ACHN (cell line): Measurements from ENCODE around the gene NECTIN3.

Source experiments
- DNase-seq: peaks from one replicate; pipeline ENCODE4 v3.0.0-alpha.2; 2015
- in situ Hi-C: cut with HindIII; loops from 2 replicates; pipeline ENCODE4 v1.10.0; 2017; ENCODE audit warnings: low sequenced_read_pairs, low pct_ligation_motif_present, low pct_unique_long_range_greater_than_20kb

NECTIN3 gene

DNA sequence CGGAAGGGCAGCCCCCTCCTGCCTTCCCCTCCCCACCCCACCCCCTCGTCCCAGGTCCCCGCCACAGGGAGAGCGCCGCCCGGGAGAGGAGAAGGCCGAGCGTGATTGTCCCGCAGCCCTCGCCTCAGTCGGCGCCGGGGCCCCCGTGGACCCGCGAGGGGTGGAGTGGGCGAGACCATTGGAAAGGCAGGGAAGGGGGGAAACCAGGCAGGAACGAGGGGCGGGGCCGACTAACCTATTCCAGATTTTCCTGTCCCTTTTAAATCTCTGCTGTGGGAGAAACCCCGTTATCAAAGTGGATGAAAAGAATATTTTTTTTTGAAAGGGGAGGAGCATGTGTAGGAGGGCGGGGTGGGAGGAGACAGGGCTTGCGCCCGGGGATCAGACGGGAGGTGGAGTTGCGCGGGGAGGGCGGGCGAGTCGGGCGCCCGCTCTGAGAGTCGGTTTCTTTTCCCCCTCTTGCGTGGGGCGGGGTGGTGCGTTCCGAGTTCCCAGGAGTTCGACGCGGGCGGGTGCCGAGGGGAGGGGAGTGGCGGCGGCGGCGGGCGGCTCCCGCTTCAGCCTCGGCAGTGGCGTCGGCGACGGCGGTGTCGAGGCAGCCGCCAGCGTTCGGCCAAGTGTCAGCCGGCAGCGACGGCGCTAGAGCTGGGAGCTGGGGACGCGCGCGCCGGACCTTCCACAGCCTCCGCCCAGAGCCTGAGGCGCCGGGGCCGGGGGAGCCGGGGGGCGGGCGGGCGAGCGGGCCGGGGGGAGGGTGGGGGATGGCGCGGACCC lies at the start of gene NECTIN3:
Gene NECTIN3, plus strand, starts transcription at position 560 of the 774 bp plus-strand sequence. Its CDS starts 202 bp downstream, at position 762.
- DNase-seq = peak; percentile 95
- in situ Hi-C loops = no loop called here

GRCh38 chr3:111027868-111028267 lies 43.7 kb upstream of the NECTIN3 start:
- DNase-seq = no peak
- in situ Hi-C loops = no loop called here

- in situ Hi-C loops = no loop called here
- no peak for DNase-seq
Observed at GRCh38 chr3:111031538-111031937, 40.1 kb upstream of the NECTIN3 start.

DNA sequence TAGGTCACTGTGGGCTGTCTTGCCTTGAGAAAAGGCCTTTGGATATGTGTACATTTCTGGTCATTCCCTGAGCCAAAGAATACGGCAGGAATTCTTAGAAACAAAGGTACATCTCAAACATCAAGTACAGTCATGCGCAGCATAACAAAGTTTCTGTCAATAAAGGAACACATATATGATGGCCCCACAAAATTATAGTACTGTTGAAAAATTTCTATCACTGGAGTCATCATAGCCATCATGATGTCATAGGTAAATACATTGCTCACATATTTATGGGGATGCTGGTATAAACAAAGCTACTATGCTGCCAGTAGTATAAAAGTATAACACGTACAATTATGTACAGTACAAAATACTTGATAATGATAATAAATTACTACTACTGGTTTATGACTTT lies 38.9 kb upstream of the NECTIN3 start:
- no peak for DNase-seq
- in situ Hi-C loops = no loop called here

GRCh38 chr3:111033470-111034050 lies 38.1 kb upstream of the NECTIN3 start:
- in situ Hi-C loops = no loop called here
- DNase-seq = no peak

DNA sequence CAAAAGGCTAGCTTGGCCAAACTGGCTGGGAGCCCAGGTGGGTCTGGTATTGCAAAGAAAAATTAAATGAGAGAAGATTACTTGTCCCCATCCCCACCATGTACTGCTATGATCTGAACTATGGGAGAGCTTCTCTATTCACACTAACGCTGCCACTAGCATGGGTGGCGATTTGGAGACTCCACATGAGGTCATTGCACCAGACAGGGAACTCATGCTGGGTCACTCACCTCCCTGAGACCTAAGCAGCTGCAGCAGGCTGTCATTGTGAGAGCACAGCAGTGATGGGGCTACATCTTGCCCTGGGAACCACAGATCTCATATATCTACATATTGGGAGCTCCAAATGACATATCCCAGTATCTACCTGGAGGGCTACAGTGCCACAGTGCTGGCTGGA lies 36.3 kb upstream of the NECTIN3 start:
- in situ Hi-C loops = no loop called here
- no peak for DNase-seq

DNA sequence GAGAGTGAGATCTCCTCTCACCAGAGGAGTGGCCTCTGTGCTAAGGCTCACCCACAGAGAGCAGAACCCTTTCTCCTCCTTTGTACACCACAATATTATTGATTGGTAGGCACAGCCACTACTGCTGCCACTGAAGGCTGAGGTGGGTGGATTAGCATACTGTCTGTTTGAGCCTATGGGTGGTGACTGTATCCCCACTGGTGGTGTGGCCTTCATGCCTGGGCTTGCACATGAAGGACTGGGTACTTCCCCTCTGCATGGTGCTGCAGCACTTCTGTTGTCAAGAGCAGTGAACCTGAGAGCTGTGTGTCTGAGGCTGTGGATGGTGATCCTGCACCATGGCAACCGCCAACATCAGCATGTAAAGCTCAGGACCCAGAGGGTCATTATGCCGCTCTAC lies 35.7 kb upstream of the NECTIN3 start:
- in situ Hi-C loops = no loop called here
- no peak for DNase-seq

DNA sequence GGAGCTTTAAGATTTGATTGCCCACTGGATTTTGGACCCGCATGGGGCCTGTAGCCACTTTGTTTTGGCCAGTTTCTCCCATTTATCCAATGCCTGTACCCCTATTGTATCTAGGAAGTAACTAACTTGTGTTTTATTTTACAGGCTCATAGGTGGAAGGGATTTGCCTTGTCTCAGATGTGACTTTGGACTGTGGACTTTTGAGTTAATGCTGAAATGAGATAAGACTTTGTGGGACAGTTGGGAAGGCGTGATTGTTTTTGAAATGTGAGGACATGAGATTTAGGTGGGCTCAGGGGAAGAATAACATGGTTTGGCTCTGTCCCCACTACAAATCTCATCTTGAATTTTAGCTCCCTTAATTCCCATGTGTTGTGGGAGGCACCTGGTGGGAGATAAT lies 30.7 kb upstream of the NECTIN3 start:
- no peak for DNase-seq
- in situ Hi-C loops = no loop called here

DNA sequence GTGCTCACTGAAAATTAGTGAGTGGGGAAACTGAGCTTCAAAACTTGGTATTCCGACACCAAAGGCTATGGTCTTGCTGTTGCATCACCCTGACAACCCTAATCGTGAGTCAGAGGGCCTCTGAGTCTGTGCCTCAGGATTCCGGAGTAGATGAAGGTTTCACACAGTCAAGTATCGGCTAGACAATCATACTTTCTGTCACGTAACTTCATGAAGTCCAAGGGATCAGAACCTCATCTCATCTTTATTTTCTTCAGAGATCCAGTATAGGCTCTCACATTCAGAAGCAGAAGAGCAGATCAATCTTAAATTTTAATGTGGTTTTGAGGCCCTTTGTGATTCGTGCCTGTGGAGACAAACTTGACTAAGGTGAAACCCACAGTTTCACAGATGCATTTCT lies 26.1 kb upstream of the NECTIN3 start:
- in situ Hi-C loops = no loop called here

GRCh38 chr3:111047042-111047441 lies 24.6 kb upstream of the NECTIN3 start:
- in situ Hi-C loops = no loop called here
- no peak for DNase-seq

More for the DNA sequence above, 26.1 kb upstream of the NECTIN3 start:
- DNase-seq = no peak

DNA sequence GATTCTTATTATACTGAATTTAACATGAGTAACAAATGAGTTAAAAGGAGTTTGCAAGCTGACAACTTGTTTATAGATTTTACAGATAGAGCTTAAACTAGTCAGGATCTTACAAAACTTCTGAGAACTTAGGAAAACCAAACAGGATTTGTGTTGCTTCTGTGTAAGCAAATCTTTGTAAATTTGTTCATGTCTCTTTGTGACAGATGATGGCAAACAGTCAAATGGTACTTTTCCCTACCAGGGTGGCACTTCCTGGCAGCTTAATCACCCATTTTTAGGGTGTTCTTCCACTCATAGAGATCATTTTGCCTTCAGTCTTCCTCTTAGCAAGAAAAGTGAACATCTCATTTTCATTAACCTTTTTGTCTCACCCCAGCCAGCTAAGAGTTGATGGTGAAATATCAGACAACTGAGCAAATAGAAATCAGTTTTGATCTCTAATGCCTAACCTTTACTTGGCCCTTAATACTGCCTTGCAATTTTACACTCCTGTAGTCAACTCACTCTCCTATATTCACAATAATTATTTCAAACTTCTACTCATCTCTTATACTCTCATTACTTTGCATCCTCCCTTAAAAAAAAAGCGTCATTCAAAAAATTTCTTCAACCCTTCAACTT lies 23.7 kb upstream of the NECTIN3 start:
- no peak for DNase-seq
- in situ Hi-C loops = no loop called here

DNA sequence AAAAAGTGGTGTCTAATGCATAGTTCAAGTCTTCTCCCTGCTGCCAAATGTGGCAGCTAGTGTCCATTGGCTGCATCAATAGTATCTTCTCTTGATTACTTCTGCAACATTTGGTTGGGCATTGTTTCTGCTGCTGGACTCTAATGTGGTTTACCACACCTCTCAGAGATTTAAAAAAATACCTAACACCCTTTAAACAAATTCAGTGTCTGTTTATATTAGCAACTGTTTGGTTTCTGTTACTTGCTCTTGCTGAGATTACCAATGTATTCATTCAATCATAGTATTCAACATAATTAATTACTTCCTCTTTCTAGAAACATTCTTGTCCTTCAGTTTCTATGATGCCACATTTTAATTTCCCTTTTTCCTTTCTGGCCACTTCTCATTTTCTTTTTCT lies 20.3 kb upstream of the NECTIN3 start:
- no peak for DNase-seq
- in situ Hi-C loops = no loop called here

GRCh38 chr3:111068574-111068973 lies 3.0 kb upstream of the NECTIN3 start:
- in situ Hi-C loops = no loop called here
- DNase-seq = no peak

- in situ Hi-C loops = no loop called here
- DNase-seq = no peak
Observed at GRCh38 chr3:111069974-111070771, 1.4 kb upstream of the NECTIN3 start.

DNA sequence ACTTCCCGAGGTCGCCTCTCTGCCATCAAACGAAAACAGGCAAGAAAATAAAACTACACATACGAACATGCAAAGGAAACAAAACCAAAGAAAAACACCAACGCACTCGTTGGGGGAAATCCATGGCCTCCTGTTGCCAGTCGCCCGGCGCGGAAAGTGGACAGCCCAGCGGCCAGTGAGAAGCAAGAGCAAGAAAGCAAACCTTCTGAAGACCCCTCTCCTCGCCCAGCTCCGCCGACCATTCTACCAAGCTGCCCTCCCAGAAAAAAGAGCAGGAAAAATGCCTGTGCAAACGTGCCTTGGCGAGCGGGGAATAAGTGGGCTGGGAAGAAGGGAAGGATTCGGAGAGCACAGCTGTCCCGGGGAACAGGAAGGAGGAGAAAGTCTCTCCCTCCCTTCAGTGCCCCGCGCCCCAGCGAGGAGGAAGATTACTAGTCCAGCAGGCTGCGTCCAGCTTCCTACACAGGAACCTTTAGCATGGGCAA lies 802 bp upstream of the NECTIN3 start:
- no peak for DNase-seq
- in situ Hi-C loops = no loop called here

GRCh38 chr3:111072031-111072921 lies 660 bp downstream of the NECTIN3 start:
- no peak for DNase-seq
- in situ Hi-C loops = no loop called here

GRCh38 chr3:111073218-111073617 lies 1.6 kb downstream of the NECTIN3 start:
- peak; percentile 41 for DNase-seq

DNA sequence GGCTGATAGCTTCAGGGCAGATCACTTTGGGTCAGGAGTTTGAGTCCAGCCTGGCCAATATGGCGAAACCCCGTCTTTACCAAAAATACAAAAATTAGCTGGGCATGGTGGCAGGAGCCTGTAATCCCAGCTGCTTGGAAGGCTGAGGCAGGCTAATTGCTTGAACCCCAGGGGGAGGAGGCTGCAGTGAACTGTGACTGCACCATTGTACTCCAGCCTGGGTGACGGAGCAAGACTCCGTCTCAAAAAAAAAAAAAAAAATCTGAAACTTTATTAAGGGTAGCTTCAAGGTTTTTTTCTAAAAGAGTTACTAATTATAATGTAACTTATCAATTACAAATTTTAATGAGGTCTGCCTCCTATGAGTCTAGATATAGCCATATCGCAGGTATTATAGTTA lies 5.1 kb downstream of the NECTIN3 start:
- in situ Hi-C loops = no loop called here
- DNase-seq = peak; percentile 50

More at GRCh38 chr3:111073218-111073617, 1.6 kb downstream of the NECTIN3 start:
- in situ Hi-C loops = no loop called here
